Epithelial cell of prostate (primary cell): ENCODE results near the gene PLA2G4D.
A peak's percentile ranks its signal among the peaks of the same experiment; 100 is the strongest.
"Not testable (repeated sequence)": the region's sequence is repeated elsewhere in the genome, so short reads cannot be mapped to it uniquely, and the experiment has no call there.

Experiments used
- DNase-seq: peaks from one replicate; pipeline ENCODE4 v3.0.0-alpha.2; 2011; ENCODE audit warnings: low read depth, low spot score
- H3K27ac ChIP-seq: fragments of 450-650 bp; 2 replicates; pipeline ENCODE4 v1.5.1; 2017; ENCODE audit warnings: mild to moderate bottlenecking

The PLA2G4D gene

GRCh38 chr15:42093966-42094365 is 396 bp downstream of the PLA2G4D start:
- H3K27ac ChIP-seq = no peak overlapping the region
- no peak for DNase-seq

GRCh38 chr15:42092398-42093318 is 1.7 kb downstream of the PLA2G4D start:
- DNase-seq = no peak
- peak overlapping the region; percentile 9 for H3K27ac ChIP-seq

- H3K27ac ChIP-seq = peak overlapping the region; percentile 9
- not testable (repeated sequence) for DNase-seq
These were observed 2.5 kb downstream of the PLA2G4D start for GRCh38 chr15:42091753-42092397.

- DNase-seq = no peak
- no peak overlapping the region for H3K27ac ChIP-seq
These were observed 3.6 kb downstream of the PLA2G4D start for GRCh38 chr15:42090781-42091180.

GRCh38 chr15:42090370-42090769 is 4.0 kb downstream of the PLA2G4D start:
- H3K27ac ChIP-seq = no peak overlapping the region
- DNase-seq = no peak

- no peak overlapping the region for H3K27ac ChIP-seq
- no peak for DNase-seq
These were observed 4.4 kb downstream of the PLA2G4D start for GRCh38 chr15:42089942-42090341.

GRCh38 chr15:42088801-42089640 is 5.3 kb downstream of the PLA2G4D start:
- DNase-seq = no peak
- H3K27ac ChIP-seq = no peak overlapping the region

- DNase-seq = no peak
- H3K27ac ChIP-seq = no peak overlapping the region
These were observed 6.2 kb downstream of the PLA2G4D start for GRCh38 chr15:42087926-42088800.

- H3K27ac ChIP-seq = no peak overlapping the region
- DNase-seq = no peak
These were observed 6.9 kb downstream of the PLA2G4D start for GRCh38 chr15:42087460-42087859.

GRCh38 chr15:42085721-42086120 is 8.6 kb downstream of the PLA2G4D start:
- H3K27ac ChIP-seq = peak overlapping the region; percentile 94
- DNase-seq = no peak

GRCh38 chr15:42085236-42085605 is 9.1 kb downstream of the PLA2G4D start:
- peak overlapping the region; percentile 94 for H3K27ac ChIP-seq
- no peak for DNase-seq

- peak; percentile 87 for DNase-seq
- H3K27ac ChIP-seq = peak overlapping the region; percentile 94
These were observed 9.7 kb downstream of the PLA2G4D start for GRCh38 chr15:42084465-42085235.

GRCh38 chr15:42083916-42084315 is 10.4 kb downstream of the PLA2G4D start:
- H3K27ac ChIP-seq = peak overlapping the region; percentile 94
- DNase-seq = no peak

- H3K27ac ChIP-seq = no peak overlapping the region
- DNase-seq = no peak
These were observed 10.8 kb downstream of the PLA2G4D start for GRCh38 chr15:42083605-42083908.

GRCh38 chr15:42082823-42083604 is 11.3 kb downstream of the PLA2G4D start:
- DNase-seq = no peak
- H3K27ac ChIP-seq = no peak overlapping the region

GRCh38 chr15:42082141-42082540 is 12.2 kb downstream of the PLA2G4D start:
- no peak for DNase-seq
- no peak overlapping the region for H3K27ac ChIP-seq

- no peak overlapping the region for H3K27ac ChIP-seq
- DNase-seq = no peak
These were observed 13.2 kb downstream of the PLA2G4D start for GRCh38 chr15:42080919-42081830.
